ENCODE measurements around the gene MYT1. TPM values are rescaled to one million over a fixed set of nuclear protein-coding genes. Genes with fewer than 3 reads are reported as not detected.
A peak's percentile ranks its signal among the peaks of the same experiment; 100 is the strongest.
"Not testable (repeated sequence)": the region's sequence is repeated elsewhere in the genome, so short reads cannot be mapped to it uniquely, and the experiment has no call there.

Gene MYT1
- total RNA-seq, 1 donor from 2014 or later = 0.12 TPM

DNA sequence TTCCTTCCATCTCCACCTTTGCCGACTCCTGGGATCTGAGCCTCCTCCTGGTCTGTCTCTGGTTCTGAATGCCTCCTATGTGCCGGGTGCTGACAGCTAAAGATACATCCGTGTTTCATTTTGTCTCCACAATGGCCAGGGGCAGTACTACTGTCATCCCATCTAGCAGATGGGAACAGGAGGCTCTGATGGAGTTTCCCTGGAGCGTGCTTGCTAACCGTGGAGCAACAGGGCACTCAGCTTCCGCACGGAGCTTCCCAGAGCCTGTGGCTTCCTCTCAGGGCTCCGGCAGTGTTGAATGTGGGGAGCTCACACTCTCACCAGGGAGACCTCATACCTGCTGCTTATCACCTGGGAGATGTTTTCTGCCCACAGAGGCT lies 45.0 kb upstream of the MYT1 start:
- H3K36me3 ChIP-seq = no peaks in the 10 kb centered on the region
- H3K27me3 ChIP-seq = peaks cover 9% of the 10 kb centered on the region
- peak; percentile 38 for DNase-seq
- H3K9me3 ChIP-seq = no peaks in the 10 kb centered on the region
- ATAC-seq = no peak
- no peaks in the 10 kb centered on the region for H3K4me1 ChIP-seq
- intact Hi-C loops (cut with DNase I) = no loop called here
- no peak overlapping the region for H3K27ac ChIP-seq
- no peak overlapping the region for H3K4me3 ChIP-seq
- TF ChIP-seq, protein P1, sequence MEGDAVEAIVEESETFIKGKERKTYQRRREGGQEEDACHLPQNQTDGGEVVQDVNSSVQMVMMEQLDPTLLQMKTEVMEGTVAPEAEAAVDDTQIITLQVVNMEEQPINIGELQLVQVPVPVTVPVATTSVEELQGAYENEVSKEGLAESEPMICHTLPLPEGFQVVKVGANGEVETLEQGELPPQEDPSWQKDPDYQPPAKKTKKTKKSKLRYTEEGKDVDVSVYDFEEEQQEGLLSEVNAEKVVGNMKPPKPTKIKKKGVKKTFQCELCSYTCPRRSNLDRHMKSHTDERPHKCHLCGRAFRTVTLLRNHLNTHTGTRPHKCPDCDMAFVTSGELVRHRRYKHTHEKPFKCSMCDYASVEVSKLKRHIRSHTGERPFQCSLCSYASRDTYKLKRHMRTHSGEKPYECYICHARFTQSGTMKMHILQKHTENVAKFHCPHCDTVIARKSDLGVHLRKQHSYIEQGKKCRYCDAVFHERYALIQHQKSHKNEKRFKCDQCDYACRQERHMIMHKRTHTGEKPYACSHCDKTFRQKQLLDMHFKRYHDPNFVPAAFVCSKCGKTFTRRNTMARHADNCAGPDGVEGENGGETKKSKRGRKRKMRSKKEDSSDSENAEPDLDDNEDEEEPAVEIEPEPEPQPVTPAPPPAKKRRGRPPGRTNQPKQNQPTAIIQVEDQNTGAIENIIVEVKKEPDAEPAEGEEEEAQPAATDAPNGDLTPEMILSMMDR (IDR thresholded peaks at IDR 0.05) = no peak

DNA sequence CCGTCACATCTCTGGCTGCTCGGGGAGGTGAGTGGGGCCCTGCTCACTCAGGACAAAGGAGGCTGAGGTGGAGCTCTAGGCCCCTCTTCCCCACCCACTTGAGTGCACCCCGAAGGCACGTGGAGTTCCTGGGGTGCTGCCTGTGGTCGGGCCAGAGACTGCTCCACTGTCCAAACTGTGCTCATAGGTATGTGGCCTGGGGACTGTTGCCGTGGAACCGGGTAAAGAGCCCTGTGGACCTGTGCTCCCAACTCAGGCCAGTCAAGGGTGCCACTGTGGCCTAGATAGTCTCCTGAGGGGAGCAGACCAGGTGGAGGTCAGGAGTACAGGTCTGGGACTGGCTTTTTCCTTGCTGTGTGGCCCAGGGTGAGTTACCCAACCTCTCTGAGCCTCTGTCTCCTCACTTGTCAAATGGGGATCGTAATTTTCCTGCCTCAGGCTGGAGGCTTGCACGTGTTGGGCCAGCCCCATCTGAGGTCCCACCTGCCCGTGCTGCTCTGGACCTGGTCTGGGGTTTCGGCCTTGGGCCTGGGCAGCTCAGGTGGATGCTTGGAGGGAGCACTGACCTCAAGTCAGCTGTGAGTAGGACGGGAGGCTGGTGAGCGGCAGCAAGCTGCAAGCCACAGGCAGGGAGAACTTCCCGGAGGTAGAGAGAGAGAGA lies 44.4 kb upstream of the MYT1 start:
- H3K4me1 ChIP-seq = no peaks in the 10 kb centered on the region
- H3K27ac ChIP-seq = no peak overlapping the region
- ATAC-seq (no peak), DNase-seq (peak; percentile 63)
- peaks cover 9% of the 10 kb centered on the region for H3K27me3 ChIP-seq
- H3K4me3 ChIP-seq = no peak overlapping the region
- no peaks in the 10 kb centered on the region for H3K9me3 ChIP-seq
- H3K36me3 ChIP-seq = no peaks in the 10 kb centered on the region
- TF ChIP-seq, protein P1 (IDR thresholded peaks at IDR 0.05) = no peak
- intact Hi-C loops (cut with DNase I) = no loop called here

DNA sequence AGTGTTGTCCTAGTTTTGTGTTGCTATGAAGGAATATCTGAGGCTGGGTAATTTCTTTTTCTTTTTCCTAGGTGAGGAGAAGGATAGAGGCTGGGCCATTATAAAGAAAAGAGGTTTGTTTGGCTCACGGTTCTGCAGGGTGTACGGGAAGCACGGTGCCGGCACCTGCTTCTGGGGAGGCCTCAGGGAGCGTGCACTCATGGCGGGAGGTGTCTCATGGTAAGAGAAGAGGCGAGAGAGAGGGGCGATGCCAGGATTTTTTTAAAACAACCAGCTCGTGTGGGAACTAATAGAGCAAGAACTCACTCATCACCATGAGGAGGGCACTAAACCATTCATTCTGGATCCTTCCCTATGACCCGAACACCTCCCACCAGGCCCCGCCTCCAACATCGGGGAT lies 42.7 kb upstream of the MYT1 start:
- Histone ChIP-seq H3K4me1 (no peaks in the 10 kb centered on the region), H3K27ac (no peak overlapping the region), H3K4me3 (no peak overlapping the region), H3K27me3 (peaks cover 9% of the 10 kb centered on the region), H3K36me3 (no peaks in the 10 kb centered on the region), H3K9me3 (no peaks in the 10 kb centered on the region)
- DNase-seq = peak; percentile 23
- intact Hi-C loops (cut with DNase I) = no loop called here
- no peak for ATAC-seq
- TF ChIP-seq, protein P1 (IDR thresholded peaks at IDR 0.05) = no peak

DNA sequence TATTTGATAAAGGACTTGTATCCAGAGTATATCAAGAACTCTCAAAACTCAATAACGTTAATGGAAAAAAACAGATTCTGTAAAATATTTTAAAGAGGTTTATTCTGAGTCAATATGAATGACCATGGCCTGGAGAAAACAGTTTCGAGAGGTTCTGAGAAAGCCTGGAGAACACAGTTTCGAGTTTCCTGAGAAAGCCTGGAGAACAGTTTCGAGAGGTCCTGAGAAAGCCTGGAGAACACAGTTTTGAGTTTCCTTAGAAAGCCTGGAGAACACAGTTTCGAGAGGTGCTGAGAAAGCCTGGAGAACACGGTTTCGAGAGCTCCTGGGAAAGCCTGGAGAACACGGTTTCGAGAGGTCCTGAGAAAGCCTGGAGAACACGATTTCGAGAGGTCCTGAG lies 41.3 kb upstream of the MYT1 start:
- H3K4me1 ChIP-seq; H3K27me3 ChIP-seq; H3K36me3 ChIP-seq; ATAC-seq; H3K4me3 ChIP-seq; H3K27ac ChIP-seq; H3K9me3 ChIP-seq; intact Hi-C loops (cut with DNase I): not testable (repeated sequence)
- DNase-seq = peak; percentile 20

DNA sequence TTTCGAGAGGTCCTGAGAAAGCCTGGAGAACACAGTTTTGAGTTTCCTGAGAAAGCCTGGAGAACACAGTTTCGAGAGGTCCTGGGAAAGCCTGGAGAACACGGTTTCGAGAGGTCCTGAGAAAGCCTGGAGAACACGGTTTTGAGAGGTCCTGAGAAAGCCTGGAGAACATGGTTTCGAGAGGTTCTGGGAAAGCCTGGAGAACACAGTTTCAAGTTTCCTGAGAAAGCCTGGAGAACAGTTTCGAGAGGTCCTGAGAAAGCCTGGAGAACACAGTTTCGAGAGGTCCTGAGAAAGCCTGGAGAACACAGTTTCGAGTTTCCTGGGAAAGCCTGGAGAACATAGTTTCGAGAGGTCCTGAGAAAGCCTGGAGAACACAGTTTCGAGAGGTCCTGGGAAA lies 40.7 kb upstream of the MYT1 start:
- ATAC-seq; H3K27ac ChIP-seq; H3K4me1 ChIP-seq; H3K27me3 ChIP-seq; intact Hi-C loops (cut with DNase I); H3K36me3 ChIP-seq; H3K4me3 ChIP-seq; H3K9me3 ChIP-seq: not testable (repeated sequence)
- DNase-seq = peak; percentile 25

DNA sequence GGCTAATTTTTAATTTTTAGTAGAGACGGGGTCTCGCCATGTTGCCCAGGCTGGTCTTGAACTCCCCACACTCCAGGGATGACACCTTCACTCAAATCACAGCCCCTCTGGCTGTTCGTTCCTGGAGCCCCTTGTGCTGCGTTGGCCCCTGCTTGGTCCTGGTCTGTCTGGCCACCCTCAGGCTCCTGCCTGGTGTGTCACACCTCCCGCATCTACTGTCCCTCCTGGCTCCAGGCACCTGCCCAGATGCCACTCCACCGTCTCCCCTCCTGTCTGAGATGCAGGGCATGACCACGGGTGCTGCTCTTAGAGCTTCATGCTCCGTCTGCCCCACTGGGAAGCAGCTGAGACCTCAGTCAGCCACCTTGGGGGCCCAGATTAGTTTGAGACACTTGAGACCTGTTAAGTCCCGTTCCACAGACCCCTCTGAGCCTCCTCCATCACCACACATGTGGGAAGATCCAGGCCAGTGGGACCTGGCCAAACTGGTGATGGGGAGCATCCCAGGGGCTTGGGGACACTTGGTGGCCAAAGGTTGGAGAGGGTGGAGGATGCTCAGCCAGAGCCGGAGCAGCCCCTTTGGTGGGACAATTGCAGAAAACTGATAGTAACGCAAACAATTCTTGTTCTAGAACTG lies 35.0 kb upstream of the MYT1 start:
- Histone ChIP-seq H3K36me3 (no peaks in the 10 kb centered on the region), H3K27ac (no peak overlapping the region), H3K4me1 (no peaks in the 10 kb centered on the region), H3K9me3 (no peaks in the 10 kb centered on the region), H3K27me3 (peaks cover 15% of the 10 kb centered on the region), H3K4me3 (no peak overlapping the region)
- TF ChIP-seq, protein P1 (IDR thresholded peaks at IDR 0.05) = no peak
- intact Hi-C loops (cut with DNase I) = no loop called here
- DNase-seq (peak; percentile 43), ATAC-seq (no peak)
